HG03097 (cell line): ENCODE data around the gene KLHL14.

Experiments
- ATAC-seq: cut with Tn5 transposase; IDR thresholded peaks from one replicate; pipeline ENCODE4 v1.9.1; 2021; ENCODE audit not compliant: unreplicated experiment, low FRiP score

The KLHL14 gene

GRCh38 chr18:32724071-32724749 is 48.6 kb downstream of the KLHL14 start:
- no peak for ATAC-seq

GRCh38 chr18:32722279-32722678 is 50.5 kb downstream of the KLHL14 start:
- no peak for ATAC-seq

GRCh38 chr18:32717126-32717525 is 55.7 kb downstream of the KLHL14 start:
- no peak for ATAC-seq

- peak; percentile 95 for ATAC-seq
These were observed 58.2 kb downstream of the KLHL14 start for GRCh38 chr18:32714571-32715148.

GRCh38 chr18:32712860-32713259 is 60.0 kb downstream of the KLHL14 start:
- ATAC-seq, result no peak

GRCh38 chr18:32711862-32712261 is 61.0 kb downstream of the KLHL14 start:
- ATAC-seq, result no peak

- ATAC-seq, result no peak
These were observed 65.2 kb downstream of the KLHL14 start for GRCh38 chr18:32707586-32707985.

GRCh38 chr18:32707147-32707546 is 65.7 kb downstream of the KLHL14 start:
- ATAC-seq, result no peak

GRCh38 chr18:32701313-32701712 is 71.5 kb downstream of the KLHL14 start:
- ATAC-seq, result no peak

- no peak for ATAC-seq
These were observed 74.7 kb downstream of the KLHL14 start for GRCh38 chr18:32698153-32698552.

- ATAC-seq, result no peak
These were observed 76.4 kb downstream of the KLHL14 start for GRCh38 chr18:32696376-32696775.

GRCh38 chr18:32695534-32695933 is 77.3 kb downstream of the KLHL14 start:
- no peak for ATAC-seq

GRCh38 chr18:32688821-32689220 is 84.0 kb downstream of the KLHL14 start:
- ATAC-seq, result no peak

GRCh38 chr18:32684940-32685339 is 87.9 kb downstream of the KLHL14 start:
- no peak for ATAC-seq

GRCh38 chr18:32684096-32684495 is 88.7 kb downstream of the KLHL14 start:
- ATAC-seq, result no peak

- ATAC-seq, result no peak
These were observed 89.8 kb downstream of the KLHL14 start for GRCh38 chr18:32683044-32683443.

GRCh38 chr18:32677578-32677977 is 95.2 kb downstream of the KLHL14 start:
- no peak for ATAC-seq

GRCh38 chr18:32674491-32674890 is 98.3 kb downstream of the KLHL14 start:
- ATAC-seq, result no peak

- no peak for ATAC-seq
These were observed 100.4 kb downstream of the KLHL14 start for GRCh38 chr18:32672398-32672797.

GRCh38 chr18:32670727-32671126 is 102.1 kb downstream of the KLHL14 start:
- ATAC-seq, result no peak

- ATAC-seq, result no peak
These were observed 103.2 kb downstream of the KLHL14 start for GRCh38 chr18:32669549-32670165.

- no peak for ATAC-seq
These were observed 103.9 kb downstream of the KLHL14 start for GRCh38 chr18:32668956-32669355.
